GM19035 (cell line): ENCODE data around the gene ZFP36L1.

Experiments used
- ATAC-seq: cut with Tn5 transposase; IDR thresholded peaks from one replicate; pipeline ENCODE4 v1.9.1; 2021; ENCODE audit not compliant: unreplicated experiment

Gene ZFP36L1

GRCh38 chr14:68816183-68816942 lies 23.5 kb upstream of the ZFP36L1 start:
- peak; percentile 47 for ATAC-seq

- ATAC-seq = peak; percentile 5
Measured at GRCh38 chr14:68815298-68816182, 22.7 kb upstream of the ZFP36L1 start.

GRCh38 chr14:68814539-68815297 lies 21.9 kb upstream of the ZFP36L1 start:
- ATAC-seq = no peak

- ATAC-seq = no peak
Measured at GRCh38 chr14:68814238-68814538, 21.3 kb upstream of the ZFP36L1 start.

- no peak for ATAC-seq
Measured at GRCh38 chr14:68813318-68813838, 20.5 kb upstream of the ZFP36L1 start.

- ATAC-seq = no peak
Measured at GRCh38 chr14:68811171-68811570, 18.3 kb upstream of the ZFP36L1 start.

- ATAC-seq = no peak
Measured at GRCh38 chr14:68810173-68811153, 17.6 kb upstream of the ZFP36L1 start.

- no peak for ATAC-seq
Measured at GRCh38 chr14:68809524-68809923, 16.7 kb upstream of the ZFP36L1 start.

- no peak for ATAC-seq
Measured at GRCh38 chr14:68808696-68809480, 16.0 kb upstream of the ZFP36L1 start.

- no peak for ATAC-seq
Measured at GRCh38 chr14:68807987-68808386, 15.1 kb upstream of the ZFP36L1 start.

GRCh38 chr14:68807148-68807600 lies 14.3 kb upstream of the ZFP36L1 start:
- ATAC-seq = no peak

GRCh38 chr14:68806526-68807147 lies 13.8 kb upstream of the ZFP36L1 start:
- ATAC-seq = no peak

GRCh38 chr14:68805414-68805813 lies 12.5 kb upstream of the ZFP36L1 start:
- ATAC-seq = no peak

GRCh38 chr14:68801631-68802030 lies 8.8 kb upstream of the ZFP36L1 start:
- no peak for ATAC-seq

GRCh38 chr14:68800953-68801352 lies 8.1 kb upstream of the ZFP36L1 start:
- ATAC-seq = no peak

- ATAC-seq = no peak
Measured at GRCh38 chr14:68800390-68800789, 7.5 kb upstream of the ZFP36L1 start.

GRCh38 chr14:68798621-68799020 lies 5.8 kb upstream of the ZFP36L1 start:
- no peak for ATAC-seq

- ATAC-seq = no peak
Measured at GRCh38 chr14:68797121-68797670, 4.3 kb upstream of the ZFP36L1 start.
